GM23338 (cell line): ENCODE data around the gene SUCLG2. TPM values are rescaled to one million over a fixed set of nuclear protein-coding genes. Genes with fewer than 3 reads are reported as not detected.
A peak's percentile ranks its signal among the peaks of the same experiment; 100 is the strongest.

Experiments
- ATAC-seq: fragments of 200-7000 bp; cut with Tn5 transposase; 3 replicates; pipeline ENCODE4 v1.9.1; 2020
- DNase-seq: peaks from one replicate; pipeline ENCODE4 v3.0.0-alpha.2; 2015; ENCODE audit warnings: low spot score
- H2AFZ ChIP-seq: fragments of 200-600 bp; sonication (generic); 2 replicates; pipeline ENCODE4 v1.8.0; 2016; ENCODE audit warnings: antibody characterized with exemption, mild to moderate bottlenecking, moderate library complexity
- H3F3A ChIP-seq: fragments of 200-600 bp; sonication (generic); replicated peaks from 2 replicates; pipeline ENCODE4 v1.8.0; 2017; ENCODE audit warnings: antibody characterized with exemption, mixed run types, low read depth
- H3K27ac ChIP-seq: fragments of 200-600 bp; sonication (generic); 2 replicates; pipeline ENCODE4 v1.6.1; 2016; ENCODE audit warnings: low read depth
- H3K27me3 ChIP-seq: fragments of 200-600 bp; sonication (generic); 2 replicates; pipeline ENCODE4 v1.8.0; 2016; ENCODE audit warnings: mild to moderate bottlenecking, mixed run types, moderate library complexity; ENCODE audit not compliant: insufficient read depth
- H3K36me3 ChIP-seq: fragments of 200-600 bp; sonication (generic); 2 replicates; pipeline ENCODE4 v1.8.0; 2016; ENCODE audit warnings: mild to moderate bottlenecking; ENCODE audit not compliant: insufficient read depth
- H3K4me1 ChIP-seq: fragments of 200-600 bp; sonication (generic); 2 replicates; pipeline ENCODE4 v1.8.0; 2016; ENCODE audit warnings: mild to moderate bottlenecking, moderate library complexity; ENCODE audit not compliant: insufficient read depth
- H3K4me2 ChIP-seq: fragments of 200-600 bp; sonication (generic); 2 replicates; pipeline ENCODE4 v1.7.1; 2017; ENCODE audit warnings: mixed run types
- H3K4me3 ChIP-seq: fragments of 200-600 bp; sonication (generic); 2 replicates; pipeline ENCODE4 v1.6.1; 2016; ENCODE audit warnings: mixed run types
- H3K79me2 ChIP-seq: fragments of 200-600 bp; sonication (generic); replicated peaks from 2 replicates; pipeline ENCODE4 v1.8.0; 2017; ENCODE audit warnings: mild to moderate bottlenecking; ENCODE audit not compliant: insufficient read depth
- H3K9me2 ChIP-seq: fragments of 200-600 bp; sonication (generic); 2 replicates; pipeline ENCODE4 v1.8.0; 2017; ENCODE audit not compliant: insufficient read depth
- H4K20me1 ChIP-seq: fragments of 200-600 bp; sonication (generic); replicated peaks from 2 replicates; pipeline ENCODE4 v1.8.0; 2017; ENCODE audit warnings: mild to moderate bottlenecking; ENCODE audit not compliant: insufficient read depth
- H3K27ac Mint-ChIP-seq: 2 replicates; pipeline ENCODE4 v1.8.0; 2020; ENCODE audit warnings: inconsistent platforms, mild to moderate bottlenecking, moderate library complexity, mixed read lengths
- H3K27me3 Mint-ChIP-seq: 3 replicates; pipeline ENCODE4 v1.8.0; 2022; ENCODE audit warnings: low read depth, mild to moderate bottlenecking, moderate library complexity, mixed read lengths, inconsistent platforms; ENCODE audit not compliant: insufficient read depth, poor library complexity
- H3K36me3 Mint-ChIP-seq: 3 replicates; pipeline ENCODE4 v1.8.0; 2021; ENCODE audit warnings: low read depth, mild to moderate bottlenecking, inconsistent platforms, moderate library complexity, mixed read lengths
- H3K4me1 Mint-ChIP-seq: 3 replicates; pipeline ENCODE4 v1.8.0; 2020; ENCODE audit warnings: mild to moderate bottlenecking, inconsistent platforms, mixed read lengths
- H3K4me3 Mint-ChIP-seq: 3 replicates; pipeline ENCODE4 v1.8.0; 2021; ENCODE audit warnings: moderate library complexity, mild to moderate bottlenecking, inconsistent platforms, mixed read lengths
- H3K9me3 Mint-ChIP-seq: 3 replicates; pipeline ENCODE4 v1.8.0; 2020; ENCODE audit warnings: moderate library complexity, mild to moderate bottlenecking, inconsistent platforms, mixed read lengths
- CREB1 ChIP-seq: fragments of 250-450 bp; sonication (Bioruptor Pico); IDR thresholded peaks from 2 replicates; pipeline ENCODE4 v1.5.0; 2020; ENCODE audit warnings: low read depth, mild to moderate bottlenecking, moderate library complexity
- CTCF ChIP-seq, 2 experiments: fragments of 200-600 bp in 1 of 2; sonication (generic) in 1 of 2; conservative IDR thresholded peaks; 2 replicates each; pipeline versions ENCODE4 v1.5.1 to v1.6.1; 2016 to 2017; ENCODE audit warnings: antibody characterized with exemption in 2 of 2, low read depth in 2 of 2, mild to moderate bottlenecking in 2 of 2, moderate library complexity in 1 of 2
- EZH2 ChIP-seq: fragments of 200-600 bp; sonication (generic); IDR thresholded peaks from one replicate; pipeline ENCODE4 v1.8.0; 2017; ENCODE audit warnings: antibody characterized with exemption, mild to moderate bottlenecking, low read depth; ENCODE audit not compliant: unreplicated experiment
- EZH2phosphoT487 ChIP-seq: fragments of 200-600 bp; sonication (generic); IDR thresholded peaks from one replicate; pipeline ENCODE4 v1.8.1; 2018; ENCODE audit warnings: antibody characterized with exemption; ENCODE audit not compliant: unreplicated experiment
- JUNB ChIP-seq: IDR thresholded peaks from one replicate; pipeline ENCODE4 v1.6.1; 2016; ENCODE audit warnings: antibody characterized with exemption; ENCODE audit not compliant: unreplicated experiment
- NANOG ChIP-seq: IDR thresholded peaks from 2 replicates; pipeline ENCODE4 v1.6.1; 2016; ENCODE audit warnings: antibody characterized with exemption, borderline replicate concordance
- POLR2AphosphoS5 ChIP-seq: IDR thresholded peaks from 2 replicates; pipeline ENCODE4 v1.6.1; 2016; ENCODE audit warnings: antibody characterized with exemption, low read depth
- STAT1 ChIP-seq: IDR thresholded peaks from one replicate; pipeline ENCODE4 v1.6.1; 2016; ENCODE audit warnings: antibody characterized with exemption; ENCODE audit not compliant: unreplicated experiment
- ZNF114 ChIP-seq: fragments of 250-450 bp; sonication (Bioruptor Pico); IDR thresholded peaks from 2 replicates; pipeline ENCODE4 v1.5.0; 2020; ENCODE audit warnings: mild to moderate bottlenecking, moderate library complexity
- polyA plus RNA-seq: library from polyadenylated mRNA; unstranded; fragments of >200 nt; fragmentation: Nextera tagmentation; extraction: Ambion mirVana; gene quantifications from 2 replicates; pipeline ENCODE4 v1.2.1, GENCODE V29; 2016
- total RNA-seq: library from RNA; depleted of rRNA; stranded (reverse); fragments of >200 nt; shearing (Covaris generic); gene quantifications from 2 replicates; pipeline ENCODE4 v1.2.3, GENCODE V29; 2014
- TF ChIP-seq, protein P1 (sequence below): IDR thresholded peaks from 2 replicates; pipeline ENCODE4 v1.6.1; 2016; ENCODE audit warnings: antibody characterized with exemption
- TF ChIP-seq, protein P2 (sequence below): fragments of 250-450 bp; sonication (Bioruptor Pico); IDR thresholded peaks from 2 replicates; pipeline ENCODE4 v1.5.0; 2020; ENCODE audit warnings: mild to moderate bottlenecking, moderate library complexity

SUCLG2 gene
- total and polyA plus RNA-seq, 2 experiments from 2014 or later, result 29.3 to 39.0 TPM

GRCh38 chr3:67380118-67380517 is 274.3 kb downstream of the SUCLG2 start (continued):
- no peak for TF ChIP-seq CREB1 (CRISPR knock-in tag)

GRCh38 chr3:67377299-67377698 is 277.1 kb downstream of the SUCLG2 start:
- Histone ChIP-seq H3K4me2 (no peak overlapping the region), H3K79me2 (no peaks in the 10 kb centered on the region), H3K27me3 (no peaks in the 10 kb centered on the region), H3K36me3 (no peaks in the 10 kb centered on the region), H4K20me1 (no peaks in the 10 kb centered on the region), H3K4me3 (no peak overlapping the region), H3K4me1 (no peaks in the 10 kb centered on the region), H3F3A (no peaks in the 10 kb centered on the region), H3K9me2 (no peaks in the 10 kb centered on the region), H3K27ac (no peak overlapping the region), H2AFZ (no peak overlapping the region)
- no peak overlapping the region for H3K4me3 Mint-ChIP-seq
- no peaks in the 10 kb centered on the region for H3K27me3 Mint-ChIP-seq
- ATAC-seq, result peak; percentile 52; the same call in 2 of the 3 replicates
- peaks cover 5% of the 10 kb centered on the region; the same call in 1 of the 3 replicates for H3K36me3 Mint-ChIP-seq
- H3K27ac Mint-ChIP-seq, result no peak overlapping the region
- H3K4me1 Mint-ChIP-seq, result no peaks in the 10 kb centered on the region
- DNase-seq, result peak; percentile 35
- TF ChIP-seq EZH2, result no peak
- TF ChIP-seq, protein P1, sequence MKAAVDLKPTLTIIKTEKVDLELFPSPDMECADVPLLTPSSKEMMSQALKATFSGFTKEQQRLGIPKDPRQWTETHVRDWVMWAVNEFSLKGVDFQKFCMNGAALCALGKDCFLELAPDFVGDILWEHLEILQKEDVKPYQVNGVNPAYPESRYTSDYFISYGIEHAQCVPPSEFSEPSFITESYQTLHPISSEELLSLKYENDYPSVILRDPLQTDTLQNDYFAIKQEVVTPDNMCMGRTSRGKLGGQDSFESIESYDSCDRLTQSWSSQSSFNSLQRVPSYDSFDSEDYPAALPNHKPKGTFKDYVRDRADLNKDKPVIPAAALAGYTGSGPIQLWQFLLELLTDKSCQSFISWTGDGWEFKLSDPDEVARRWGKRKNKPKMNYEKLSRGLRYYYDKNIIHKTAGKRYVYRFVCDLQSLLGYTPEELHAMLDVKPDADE, result 0 out of 2 replicates have a peak, but pooled peaks have one; percentile 23
- no peaks in the 10 kb centered on the region for H3K9me3 Mint-ChIP-seq

DNA sequence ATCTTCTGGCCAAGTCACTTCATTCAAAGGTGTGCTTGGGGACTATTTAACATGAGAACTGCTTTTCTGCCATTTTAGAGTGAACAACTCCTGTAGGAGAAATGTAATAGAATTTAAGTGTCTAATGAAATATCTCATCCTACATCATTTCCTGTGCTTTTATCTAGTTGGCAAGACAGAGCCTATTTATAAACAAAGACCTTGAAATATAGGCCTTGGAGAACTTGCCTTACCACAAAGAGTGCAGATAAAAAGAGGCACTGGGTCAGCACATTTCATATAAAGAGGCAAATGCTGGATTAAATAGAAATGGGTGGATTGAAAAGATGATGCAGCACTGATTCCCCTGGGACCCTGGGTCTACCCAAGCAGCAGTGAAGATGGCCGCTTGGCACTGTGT is 278.0 kb downstream of the SUCLG2 start:
- no peak overlapping the region for H3K4me2 ChIP-seq
- H3K4me1 ChIP-seq, result no peaks in the 10 kb centered on the region
- H3K79me2 ChIP-seq, result no peaks in the 10 kb centered on the region
- no peak for ATAC-seq
- no peaks in the 10 kb centered on the region for H3K9me2 ChIP-seq
- no peaks in the 10 kb centered on the region for H3K9me3 Mint-ChIP-seq
- no peak overlapping the region for H3K4me3 Mint-ChIP-seq
- H2AFZ ChIP-seq, result no peak overlapping the region
- H4K20me1 ChIP-seq, result no peaks in the 10 kb centered on the region
- H3K27me3 Mint-ChIP-seq, result no peaks in the 10 kb centered on the region
- no peaks in the 10 kb centered on the region for H3F3A ChIP-seq
- H3K27ac Mint-ChIP-seq, result no peak overlapping the region
- DNase-seq, result no peak
- no peaks in the 10 kb centered on the region for H3K4me1 Mint-ChIP-seq
- H3K36me3 Mint-ChIP-seq, result peaks cover 5% of the 10 kb centered on the region; the same call in 1 of the 3 replicates
- no peaks in the 10 kb centered on the region for H3K27me3 ChIP-seq
- H3K36me3 ChIP-seq, result no peaks in the 10 kb centered on the region
- no peak overlapping the region for H3K4me3 ChIP-seq
- no peak for TF ChIP-seq ZNF114 (CRISPR knock-in tag)
- TF ChIP-seq EZH2phosphoT487, result no peak
- TF ChIP-seq NANOG, result no peak
- no peak for TF ChIP-seq JUNB
- TF ChIP-seq CTCF (conservative IDR thresholded peaks at IDR 0.05; ENCODE audit: low read depth in 2 of 2), result no peak
- TF ChIP-seq STAT1, result no peak
- no peak for TF ChIP-seq EZH2
- TF ChIP-seq POLR2AphosphoS5, result no peak
- TF ChIP-seq, protein P1, result no peak
- TF ChIP-seq, protein P2, sequence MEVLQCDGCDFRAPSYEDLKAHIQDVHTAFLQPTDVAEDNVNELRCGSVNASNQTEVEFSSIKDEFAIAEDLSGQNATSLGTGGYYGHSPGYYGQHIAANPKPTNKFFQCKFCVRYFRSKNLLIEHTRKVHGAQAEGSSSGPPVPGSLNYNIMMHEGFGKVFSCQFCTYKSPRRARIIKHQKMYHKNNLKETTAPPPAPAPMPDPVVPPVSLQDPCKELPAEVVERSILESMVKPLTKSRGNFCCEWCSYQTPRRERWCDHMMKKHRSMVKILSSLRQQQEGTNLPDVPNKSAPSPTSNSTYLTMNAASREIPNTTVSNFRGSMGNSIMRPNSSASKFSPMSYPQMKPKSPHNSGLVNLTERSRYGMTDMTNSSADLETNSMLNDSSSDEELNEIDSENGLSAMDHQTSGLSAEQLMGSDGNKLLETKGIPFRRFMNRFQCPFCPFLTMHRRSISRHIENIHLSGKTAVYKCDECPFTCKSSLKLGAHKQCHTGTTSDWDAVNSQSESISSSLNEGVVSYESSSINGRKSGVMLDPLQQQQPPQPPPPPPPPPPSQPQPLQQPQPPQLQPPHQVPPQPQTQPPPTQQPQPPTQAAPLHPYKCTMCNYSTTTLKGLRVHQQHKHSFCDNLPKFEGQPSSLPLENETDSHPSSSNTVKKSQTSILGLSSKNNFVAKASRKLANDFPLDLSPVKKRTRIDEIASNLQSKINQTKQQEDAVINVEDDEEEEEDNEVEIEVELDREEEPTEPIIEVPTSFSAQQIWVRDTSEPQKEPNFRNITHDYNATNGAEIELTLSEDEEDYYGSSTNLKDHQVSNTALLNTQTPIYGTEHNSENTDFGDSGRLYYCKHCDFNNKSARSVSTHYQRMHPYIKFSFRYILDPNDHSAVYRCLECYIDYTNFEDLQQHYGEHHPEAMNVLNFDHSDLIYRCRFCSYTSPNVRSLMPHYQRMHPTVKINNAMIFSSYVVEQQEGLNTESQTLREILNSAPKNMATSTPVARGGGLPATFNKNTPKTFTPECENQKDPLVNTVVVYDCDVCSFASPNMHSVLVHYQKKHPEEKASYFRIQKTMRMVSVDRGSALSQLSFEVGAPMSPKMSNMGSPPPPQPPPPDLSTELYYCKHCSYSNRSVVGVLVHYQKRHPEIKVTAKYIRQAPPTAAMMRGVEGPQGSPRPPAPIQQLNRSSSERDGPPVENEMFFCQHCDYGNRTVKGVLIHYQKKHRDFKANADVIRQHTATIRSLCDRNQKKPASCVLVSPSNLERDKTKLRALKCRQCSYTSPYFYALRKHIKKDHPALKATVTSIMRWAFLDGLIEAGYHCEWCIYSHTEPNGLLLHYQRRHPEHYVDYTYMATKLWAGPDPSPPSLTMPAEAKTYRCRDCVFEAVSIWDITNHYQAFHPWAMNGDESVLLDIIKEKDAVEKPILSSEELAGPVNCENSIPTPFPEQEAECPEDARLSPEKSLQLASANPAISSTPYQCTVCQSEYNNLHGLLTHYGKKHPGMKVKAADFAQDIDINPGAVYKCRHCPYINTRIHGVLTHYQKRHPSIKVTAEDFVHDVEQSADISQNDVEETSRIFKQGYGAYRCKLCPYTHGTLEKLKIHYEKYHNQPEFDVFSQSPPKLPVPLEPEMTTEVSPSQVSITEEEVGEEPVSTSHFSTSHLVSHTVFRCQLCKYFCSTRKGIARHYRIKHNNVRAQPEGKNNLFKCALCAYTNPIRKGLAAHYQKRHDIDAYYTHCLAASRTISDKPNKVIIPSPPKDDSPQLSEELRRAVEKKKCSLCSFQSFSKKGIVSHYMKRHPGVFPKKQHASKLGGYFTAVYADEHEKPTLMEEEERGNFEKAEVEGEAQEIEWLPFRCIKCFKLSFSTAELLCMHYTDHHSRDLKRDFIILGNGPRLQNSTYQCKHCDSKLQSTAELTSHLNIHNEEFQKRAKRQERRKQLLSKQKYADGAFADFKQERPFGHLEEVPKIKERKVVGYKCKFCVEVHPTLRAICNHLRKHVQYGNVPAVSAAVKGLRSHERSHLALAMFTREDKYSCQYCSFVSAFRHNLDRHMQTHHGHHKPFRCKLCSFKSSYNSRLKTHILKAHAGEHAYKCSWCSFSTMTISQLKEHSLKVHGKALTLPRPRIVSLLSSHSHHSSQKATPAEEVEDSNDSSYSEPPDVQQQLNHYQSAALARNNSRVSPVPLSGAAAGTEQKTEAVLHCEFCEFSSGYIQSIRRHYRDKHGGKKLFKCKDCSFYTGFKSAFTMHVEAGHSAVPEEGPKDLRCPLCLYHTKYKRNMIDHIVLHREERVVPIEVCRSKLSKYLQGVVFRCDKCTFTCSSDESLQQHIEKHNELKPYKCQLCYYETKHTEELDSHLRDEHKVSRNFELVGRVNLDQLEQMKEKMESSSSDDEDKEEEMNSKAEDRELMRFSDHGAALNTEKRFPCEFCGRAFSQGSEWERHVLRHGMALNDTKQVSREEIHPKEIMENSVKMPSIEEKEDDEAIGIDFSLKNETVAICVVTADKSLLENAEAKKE (CRISPR knock-in tag), result no peak
- H3K27ac ChIP-seq, result no peak overlapping the region
